Peyer's patch (tissue), 4 donors: ENCODE data around the gene SAMD1. TPM values are rescaled to one million over a fixed set of nuclear protein-coding genes. Genes with fewer than 3 reads are reported as not detected.

ENCODE experiments used
- DNase-seq, 3 donors: peaks; one replicate each; pipeline ENCODE4 v3.0.0-alpha.2; 2017 to 2019
- H3K27ac ChIP-seq, 4 donors: fragments of 200-600 bp; sonication (generic); one replicate each; pipeline ENCODE4 v1.5.1; 2016 to 2019
- H3K27me3 ChIP-seq, 2 donors: fragments of 200-600 bp; sonication (generic); one replicate each; pipeline ENCODE4 v1.5.1; 2019
- H3K36me3 ChIP-seq, 3 donors: fragments of 200-600 bp; sonication (generic); one replicate each; pipeline ENCODE4 v1.5.1; 2016 to 2019
- H3K4me1 ChIP-seq, 4 donors: fragments of 200-600 bp; sonication (generic); one replicate each; pipeline ENCODE4 v1.5.1; 2016 to 2019
- H3K4me3 ChIP-seq, 4 donors: fragments of 200-600 bp; sonication (generic); 1 replicate in 3 of 4; 2 replicates in 1 of 4; pipeline ENCODE4 v1.5.1; 2016 to 2019; ENCODE audit warnings: mild to moderate bottlenecking in 1 of 4
- H3K9me3 ChIP-seq, 4 donors: fragments of 200-600 bp; sonication (generic); one replicate each; pipeline ENCODE4 v1.5.1; 2016 to 2019; ENCODE audit warnings: mild to moderate bottlenecking in 1 of 4
- POLR2A ChIP-seq, 2 donors: fragments of 450-650 bp; IDR thresholded peaks; one replicate each; pipeline ENCODE4 v1.5.1; 2017; ENCODE audit warnings: antibody characterized with exemption in 2 of 2, mild to moderate bottlenecking in 2 of 2, moderate library complexity in 2 of 2
- total RNA-seq, 4 donors: library from RNA; depleted of rRNA; stranded (reverse); fragments of >200 nt; gene quantifications; one replicate each; pipeline ENCODE4 v1.1.0, GENCODE V29; 2016
- TF ChIP-seq, protein P1 (sequence below), 6 experiments: fragments of 450-650 bp in 4 of 6; fragments of 200-600 bp in 2 of 6; sonication (generic) in 1 of 6; IDR thresholded peaks; one replicate each; pipeline ENCODE4 v1.5.1; 2017 to 2019; ENCODE audit warnings: antibody characterized with exemption in 6 of 6, mild to moderate bottlenecking in 3 of 6, moderate library complexity in 1 of 6

SAMD1 gene
- total RNA-seq, 4 donors from 2014 or later, result 28.9 to 64.4 (median 33.9) TPM

- H3K4me1 ChIP-seq, result peaks cover 0 to 46% (median 10%) of the 10 kb centered on the region in 4 donors
- peak overlapping the region; percentile 52 to 70 (median 62) for H3K27ac ChIP-seq
- H3K4me3 ChIP-seq, result peak overlapping the region in 1 of 4 donors; percentile 2
- no peaks in the 10 kb centered on the region for H3K36me3 ChIP-seq
- H3K9me3 ChIP-seq, result no peaks in the 10 kb centered on the region
- no peak for DNase-seq
- TF ChIP-seq, protein P1, sequence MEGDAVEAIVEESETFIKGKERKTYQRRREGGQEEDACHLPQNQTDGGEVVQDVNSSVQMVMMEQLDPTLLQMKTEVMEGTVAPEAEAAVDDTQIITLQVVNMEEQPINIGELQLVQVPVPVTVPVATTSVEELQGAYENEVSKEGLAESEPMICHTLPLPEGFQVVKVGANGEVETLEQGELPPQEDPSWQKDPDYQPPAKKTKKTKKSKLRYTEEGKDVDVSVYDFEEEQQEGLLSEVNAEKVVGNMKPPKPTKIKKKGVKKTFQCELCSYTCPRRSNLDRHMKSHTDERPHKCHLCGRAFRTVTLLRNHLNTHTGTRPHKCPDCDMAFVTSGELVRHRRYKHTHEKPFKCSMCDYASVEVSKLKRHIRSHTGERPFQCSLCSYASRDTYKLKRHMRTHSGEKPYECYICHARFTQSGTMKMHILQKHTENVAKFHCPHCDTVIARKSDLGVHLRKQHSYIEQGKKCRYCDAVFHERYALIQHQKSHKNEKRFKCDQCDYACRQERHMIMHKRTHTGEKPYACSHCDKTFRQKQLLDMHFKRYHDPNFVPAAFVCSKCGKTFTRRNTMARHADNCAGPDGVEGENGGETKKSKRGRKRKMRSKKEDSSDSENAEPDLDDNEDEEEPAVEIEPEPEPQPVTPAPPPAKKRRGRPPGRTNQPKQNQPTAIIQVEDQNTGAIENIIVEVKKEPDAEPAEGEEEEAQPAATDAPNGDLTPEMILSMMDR (IDR thresholded peaks at IDR 0.05), result no peak
- no peak for TF ChIP-seq POLR2A (IDR thresholded peaks at IDR 0.05)
- H3K27me3 ChIP-seq, result no peaks in the 10 kb centered on the region
Measured at GRCh38 chr19:14112809-14113385, 22.3 kb upstream of the SAMD1 start.

- Histone ChIP-seq H3K9me3 (no peaks in the 10 kb centered on the region), H3K36me3 (no peaks in the 10 kb centered on the region), H3K27me3 (no peaks in the 10 kb centered on the region), H3K4me3 (peak overlapping the region in 1 of 4 donors; percentile 2), H3K4me1 (peaks cover 0 to 46% (median 10%) of the 10 kb centered on the region in 4 donors), H3K27ac (peak overlapping the region; percentile 52 to 70 (median 62))
- TF ChIP-seq, protein P1 (IDR thresholded peaks at IDR 0.05), result no peak
- TF ChIP-seq POLR2A (IDR thresholded peaks at IDR 0.05), result no peak
- DNase-seq, result no peak
Measured at GRCh38 chr19:14112051-14112808, 21.7 kb upstream of the SAMD1 start.

GRCh38 chr19:14111486-14111885 lies 20.9 kb upstream of the SAMD1 start:
- H3K27ac ChIP-seq, result no peak overlapping the region

DNA sequence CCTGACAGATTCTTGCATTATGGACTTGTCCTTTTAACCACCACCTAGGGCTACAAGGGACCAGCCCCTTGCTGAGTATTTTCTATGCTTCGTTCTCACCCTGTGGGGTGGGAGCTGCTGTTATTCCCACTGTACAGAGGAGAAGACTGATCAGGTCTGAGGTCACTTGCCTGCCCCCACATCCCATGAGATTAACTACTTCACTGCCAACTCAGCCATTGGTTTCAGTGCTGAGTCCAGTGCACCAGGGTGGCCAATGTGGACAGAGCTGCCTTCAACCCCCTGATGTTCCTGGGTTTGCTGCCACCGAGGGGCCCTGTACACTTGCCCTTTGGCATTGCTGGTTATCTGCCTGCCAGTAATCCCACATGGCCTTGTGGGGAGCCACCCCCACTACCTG lies 20.1 kb upstream of the SAMD1 start:
- DNase-seq, result no peak
- H3K27me3 ChIP-seq, result no peaks in the 10 kb centered on the region
- no peak overlapping the region for H3K27ac ChIP-seq
- H3K9me3 ChIP-seq, result no peaks in the 10 kb centered on the region
- no peak overlapping the region for H3K4me3 ChIP-seq
- peaks cover 0 to 35% (median 5%) of the 10 kb centered on the region in 4 donors for H3K4me1 ChIP-seq
- TF ChIP-seq, protein P1 (IDR thresholded peaks at IDR 0.05), result no peak
- TF ChIP-seq POLR2A (IDR thresholded peaks at IDR 0.05), result no peak
- peaks cover 0 to 14% (median 0%) of the 10 kb centered on the region in 3 donors for H3K36me3 ChIP-seq

More at GRCh38 chr19:14111486-14111885, 20.9 kb upstream of the SAMD1 start:
- H3K36me3 ChIP-seq, result peaks cover 0 to 6% (median 0%) of the 10 kb centered on the region in 3 donors
- no peaks in the 10 kb centered on the region for H3K9me3 ChIP-seq
- no peak for TF ChIP-seq POLR2A (IDR thresholded peaks at IDR 0.05)
- TF ChIP-seq, protein P1 (IDR thresholded peaks at IDR 0.05), result no peak
- peaks cover 0 to 43% (median 7%) of the 10 kb centered on the region in 4 donors for H3K4me1 ChIP-seq
- H3K27me3 ChIP-seq, result no peaks in the 10 kb centered on the region
- DNase-seq, result no peak
- no peak overlapping the region for H3K4me3 ChIP-seq

- DNase-seq, result no peak
- Histone ChIP-seq H3K27ac (peak overlapping the region in 2 of 4 donors; percentile 19 to 61), H3K27me3 (no peaks in the 10 kb centered on the region), H3K4me3 (no peak overlapping the region), H3K9me3 (no peaks in the 10 kb centered on the region), H3K4me1 (peaks cover 0 to 9% (median 2%) of the 10 kb centered on the region in 4 donors), H3K36me3 (peaks cover 0 to 33% (median 0%) of the 10 kb centered on the region in 3 donors)
- TF ChIP-seq, protein P1 (IDR thresholded peaks at IDR 0.05), result no peak
- no peak for TF ChIP-seq POLR2A (IDR thresholded peaks at IDR 0.05)
Measured at GRCh38 chr19:14107581-14108461, 17.3 kb upstream of the SAMD1 start.
